Ishikawa (cell line): ENCODE measurements around the gene MGLL.

Experiments used
- CEBPB ChIP-seq: IDR thresholded peaks from 2 replicates; pipeline ENCODE4 v1.6.1; 2012
- CREB1 ChIP-seq: IDR thresholded peaks from 2 replicates; pipeline ENCODE4 v1.6.1; 2012; ENCODE audit warnings: low read depth
- EGR1 ChIP-seq: IDR thresholded peaks from 2 replicates; pipeline ENCODE4 v1.6.1; 2012
- EP300 ChIP-seq: IDR thresholded peaks from 2 replicates; pipeline ENCODE4 v1.6.1; 2012; ENCODE audit warnings: borderline replicate concordance
- FOXM1 ChIP-seq: IDR thresholded peaks from 2 replicates; pipeline ENCODE4 v1.6.1; 2012; ENCODE audit warnings: low read depth, borderline replicate concordance
- NFIC ChIP-seq: IDR thresholded peaks from 2 replicates; pipeline ENCODE4 v1.6.1; 2012
- RAD21 ChIP-seq: IDR thresholded peaks from 2 replicates; pipeline ENCODE4 v1.6.1; 2012; ENCODE audit warnings: low read depth
- TAF1 ChIP-seq: IDR thresholded peaks from 2 replicates; pipeline ENCODE4 v1.6.1; 2012; ENCODE audit warnings: low read depth, mild to moderate bottlenecking
- TCF12 ChIP-seq: IDR thresholded peaks from 2 replicates; pipeline ENCODE4 v1.6.1; 2012; ENCODE audit warnings: low read depth
- TEAD4 ChIP-seq: IDR thresholded peaks from 2 replicates; pipeline ENCODE4 v1.6.1; 2012
- YY1 ChIP-seq: IDR thresholded peaks from 2 replicates; pipeline ENCODE4 v1.6.1; 2012; ENCODE audit warnings: low read depth
- ZBTB7A ChIP-seq: IDR thresholded peaks from 2 replicates; pipeline ENCODE4 v1.6.1; 2012; ENCODE audit warnings: low read depth
- TF ChIP-seq, protein P1 (sequence below): IDR thresholded peaks from 2 replicates; pipeline ENCODE4 v1.6.1; 2012; ENCODE audit warnings: low read depth, mild to moderate bottlenecking
- TF ChIP-seq, protein P2 (sequence below): IDR thresholded peaks from 2 replicates; pipeline ENCODE4 v1.6.1; 2012
- TF ChIP-seq, protein P3 (sequence below): IDR thresholded peaks from 2 replicates; pipeline ENCODE4 v1.6.1; 2012

The MGLL gene

DNA sequence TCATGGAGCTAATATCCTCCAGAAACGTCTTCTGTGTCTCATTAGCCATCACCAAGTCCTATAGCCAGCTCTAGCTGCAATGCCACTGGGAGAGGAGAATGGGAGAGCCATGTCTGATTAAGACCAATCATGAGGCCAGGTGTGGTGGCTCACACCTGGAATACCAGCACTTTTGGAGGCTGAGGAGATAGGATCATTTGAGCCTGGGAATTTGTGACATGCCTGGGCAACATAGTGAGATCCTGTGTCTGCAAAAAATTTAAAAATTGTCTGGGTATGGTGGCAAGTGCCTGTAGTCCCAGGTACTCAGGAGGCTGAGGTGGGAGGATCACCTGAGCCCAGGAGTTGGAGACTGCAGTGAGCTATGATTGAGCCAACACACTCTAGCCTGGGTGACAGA is 13.1 kb downstream of the MGLL start:
- no peak for TF ChIP-seq ZBTB7A
- TF ChIP-seq TCF12: no peak
- TF ChIP-seq, protein P1, sequence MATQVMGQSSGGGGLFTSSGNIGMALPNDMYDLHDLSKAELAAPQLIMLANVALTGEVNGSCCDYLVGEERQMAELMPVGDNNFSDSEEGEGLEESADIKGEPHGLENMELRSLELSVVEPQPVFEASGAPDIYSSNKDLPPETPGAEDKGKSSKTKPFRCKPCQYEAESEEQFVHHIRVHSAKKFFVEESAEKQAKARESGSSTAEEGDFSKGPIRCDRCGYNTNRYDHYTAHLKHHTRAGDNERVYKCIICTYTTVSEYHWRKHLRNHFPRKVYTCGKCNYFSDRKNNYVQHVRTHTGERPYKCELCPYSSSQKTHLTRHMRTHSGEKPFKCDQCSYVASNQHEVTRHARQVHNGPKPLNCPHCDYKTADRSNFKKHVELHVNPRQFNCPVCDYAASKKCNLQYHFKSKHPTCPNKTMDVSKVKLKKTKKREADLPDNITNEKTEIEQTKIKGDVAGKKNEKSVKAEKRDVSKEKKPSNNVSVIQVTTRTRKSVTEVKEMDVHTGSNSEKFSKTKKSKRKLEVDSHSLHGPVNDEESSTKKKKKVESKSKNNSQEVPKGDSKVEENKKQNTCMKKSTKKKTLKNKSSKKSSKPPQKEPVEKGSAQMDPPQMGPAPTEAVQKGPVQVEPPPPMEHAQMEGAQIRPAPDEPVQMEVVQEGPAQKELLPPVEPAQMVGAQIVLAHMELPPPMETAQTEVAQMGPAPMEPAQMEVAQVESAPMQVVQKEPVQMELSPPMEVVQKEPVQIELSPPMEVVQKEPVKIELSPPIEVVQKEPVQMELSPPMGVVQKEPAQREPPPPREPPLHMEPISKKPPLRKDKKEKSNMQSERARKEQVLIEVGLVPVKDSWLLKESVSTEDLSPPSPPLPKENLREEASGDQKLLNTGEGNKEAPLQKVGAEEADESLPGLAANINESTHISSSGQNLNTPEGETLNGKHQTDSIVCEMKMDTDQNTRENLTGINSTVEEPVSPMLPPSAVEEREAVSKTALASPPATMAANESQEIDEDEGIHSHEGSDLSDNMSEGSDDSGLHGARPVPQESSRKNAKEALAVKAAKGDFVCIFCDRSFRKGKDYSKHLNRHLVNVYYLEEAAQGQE: no peak
- no peak for TF ChIP-seq FOXM1
- TF ChIP-seq YY1: no peak
- TF ChIP-seq EP300: no peak

DNA sequence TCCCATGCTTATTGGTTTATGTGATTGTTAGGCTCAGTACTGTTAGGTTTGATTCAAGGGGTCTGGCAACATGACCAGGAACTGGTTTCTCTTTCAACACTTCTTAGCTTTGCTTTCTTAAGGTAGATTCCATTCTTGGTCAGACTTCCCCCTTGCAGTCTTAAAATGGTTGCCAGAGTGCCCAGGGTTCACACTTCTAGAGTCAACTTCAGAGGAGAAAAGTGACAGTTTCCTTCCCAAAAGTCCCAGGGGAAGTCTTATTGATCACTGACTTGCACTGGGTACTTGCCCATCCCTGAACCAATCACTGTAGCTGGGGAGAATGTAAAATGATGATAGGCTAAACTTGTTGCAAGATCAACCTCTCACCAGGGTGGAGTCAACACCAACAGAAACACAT is 14.1 kb downstream of the MGLL start:
- no peak for TF ChIP-seq TAF1
- TF ChIP-seq, protein P1: no peak
- no peak for TF ChIP-seq RAD21
- no peak for TF ChIP-seq TCF12
- no peak for TF ChIP-seq YY1
- TF ChIP-seq EGR1: no peak
- no peak for TF ChIP-seq TEAD4

DNA sequence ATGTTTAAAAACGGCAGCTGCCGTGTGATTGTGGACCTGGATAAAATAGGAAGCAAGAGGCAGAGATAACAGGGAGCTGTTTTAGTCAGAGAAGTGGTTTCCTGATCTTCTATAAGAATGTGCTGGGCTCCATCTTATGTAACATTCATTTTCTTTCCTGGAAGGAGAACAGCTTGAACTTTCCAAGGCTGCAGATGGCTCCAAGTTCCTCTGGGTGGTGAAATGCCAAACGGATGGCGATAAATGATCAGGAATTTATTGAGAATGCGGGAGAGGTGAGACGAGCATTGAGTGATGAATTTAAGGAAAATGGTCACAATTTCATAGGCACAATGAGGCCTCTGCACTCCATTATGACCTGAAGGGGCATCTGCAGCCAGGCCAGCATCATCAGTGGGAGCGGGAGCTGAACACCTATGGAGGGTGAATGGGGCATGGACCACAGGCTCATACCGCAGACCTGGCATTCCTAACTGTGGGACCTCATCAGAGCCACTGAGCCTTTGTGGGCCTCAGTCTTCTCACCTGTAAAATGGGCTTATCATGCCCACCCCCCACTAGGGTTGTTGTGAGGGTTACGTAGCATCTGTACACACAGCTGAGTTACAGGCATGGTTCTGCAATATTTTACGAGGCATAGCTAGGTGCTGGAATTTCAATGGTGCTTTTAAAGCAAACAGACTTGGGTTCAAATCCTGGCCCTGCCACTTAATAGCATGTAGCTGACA is 17.1 kb downstream of the MGLL start:
- TF ChIP-seq CREB1 (no peak), TEAD4 (no peak), FOXM1 (no peak), NFIC (no peak), TCF12 (no peak), TAF1 (no peak), ZBTB7A (no peak), RAD21 (no peak), EP300 (no peak), CEBPB (no peak), EGR1 (no peak), YY1 (no peak)
- TF ChIP-seq, protein P1: no peak
- TF ChIP-seq, protein P2, sequence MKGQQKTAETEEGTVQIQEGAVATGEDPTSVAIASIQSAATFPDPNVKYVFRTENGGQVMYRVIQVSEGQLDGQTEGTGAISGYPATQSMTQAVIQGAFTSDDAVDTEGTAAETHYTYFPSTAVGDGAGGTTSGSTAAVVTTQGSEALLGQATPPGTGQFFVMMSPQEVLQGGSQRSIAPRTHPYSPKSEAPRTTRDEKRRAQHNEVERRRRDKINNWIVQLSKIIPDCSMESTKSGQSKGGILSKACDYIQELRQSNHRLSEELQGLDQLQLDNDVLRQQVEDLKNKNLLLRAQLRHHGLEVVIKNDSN: no peak
- TF ChIP-seq, protein P3, sequence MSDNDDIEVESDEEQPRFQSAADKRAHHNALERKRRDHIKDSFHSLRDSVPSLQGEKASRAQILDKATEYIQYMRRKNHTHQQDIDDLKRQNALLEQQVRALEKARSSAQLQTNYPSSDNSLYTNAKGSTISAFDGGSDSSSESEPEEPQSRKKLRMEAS: no peak

DNA sequence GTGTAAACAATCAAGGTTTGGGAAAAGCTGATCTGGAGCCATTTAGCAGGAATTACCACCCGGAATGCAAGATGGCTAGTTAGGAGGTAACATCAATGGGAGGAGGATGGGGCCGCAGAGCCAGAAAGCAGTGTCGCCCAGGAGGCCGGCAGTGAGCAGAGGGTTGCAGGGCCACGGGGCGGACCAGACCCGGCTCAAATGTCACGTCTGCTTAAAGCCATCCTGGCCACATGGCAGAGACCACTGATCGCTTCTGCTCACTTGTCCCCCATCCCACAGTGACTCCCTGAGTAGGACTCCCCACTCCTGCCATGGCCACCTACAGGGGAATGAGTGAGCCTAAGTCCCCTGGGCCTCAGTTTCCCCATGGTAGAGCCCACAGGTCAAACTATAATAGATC is 18.2 kb downstream of the MGLL start:
- no peak for TF ChIP-seq EP300
- no peak for TF ChIP-seq NFIC
- no peak for TF ChIP-seq RAD21
- no peak for TF ChIP-seq CEBPB
- no peak for TF ChIP-seq EGR1
- TF ChIP-seq TAF1: no peak
- no peak for TF ChIP-seq TCF12
- TF ChIP-seq, protein P1: no peak
- TF ChIP-seq CREB1: no peak
- TF ChIP-seq, protein P2: no peak
- no peak for TF ChIP-seq ZBTB7A
- no peak for TF ChIP-seq YY1
- TF ChIP-seq FOXM1: no peak
- no peak for TF ChIP-seq TEAD4
- TF ChIP-seq, protein P3: no peak
